K562 (cell line): Measurements from ENCODE around the gene DCST1. TPM values are rescaled to one million over a fixed set of nuclear protein-coding genes. Genes with fewer than 3 reads are reported as not detected.

Experiments used
- ADNP ChIP-seq: fragments of 200-800 bp; sonication (Bioruptor generic); IDR thresholded peaks from 2 replicates; pipeline ENCODE4 v1.6.1; 2016; ENCODE audit warnings: missing genetic modification characterization, missing compliant biosample characterization
- ARID2 ChIP-seq: fragments of 450-650 bp; IDR thresholded peaks from 2 replicates; pipeline ENCODE4 v1.6.1; 2017; ENCODE audit warnings: antibody characterized with exemption, mild to moderate bottlenecking
- BHLHE40 ChIP-seq: IDR thresholded peaks from 2 replicates; pipeline ENCODE4 v1.6.1; 2011; ENCODE audit warnings: low read length, improper control_type of control experiment
- BRD9 ChIP-seq: fragments of 450-650 bp; IDR thresholded peaks from 2 replicates; pipeline ENCODE4 v1.6.1; 2018; ENCODE audit warnings: low read depth; ENCODE audit not compliant: partially characterized antibody
- DDX20 ChIP-seq: fragments of 450-650 bp; IDR thresholded peaks from 2 replicates; pipeline ENCODE4 v1.6.1; 2016; ENCODE audit warnings: missing genetic modification characterization, low read depth, mild to moderate bottlenecking, missing compliant biosample characterization, moderate library complexity
- FOS ChIP-seq: IDR thresholded peaks from 3 replicates; pipeline ENCODE4 v1.6.1; 2011; ENCODE audit not compliant: insufficient read length; ENCODE audit errors: extremely low read depth
- FOXA1 ChIP-seq: fragments of 450-650 bp; IDR thresholded peaks from 2 replicates; pipeline ENCODE4 v1.6.1; 2016; ENCODE audit warnings: mild to moderate bottlenecking, borderline replicate concordance
- GATA2 ChIP-seq: sonication (generic); formaldehyde crosslinking; IDR thresholded peaks from 2 replicates; pipeline ENCODE4 v1.4.0; 2020; ENCODE audit warnings: mild to moderate bottlenecking, missing genetic modification reagents
- MCM7 ChIP-seq, 2 experiments: fragments of 450-650 bp; IDR thresholded peaks; 2 replicates each; pipeline ENCODE4 v1.6.1; 2016 to 2018
- NUFIP1 ChIP-seq: fragments of 450-650 bp; IDR thresholded peaks from 2 replicates; pipeline ENCODE4 v1.6.1; 2018; ENCODE audit not compliant: partially characterized antibody
- PHF20 ChIP-seq: fragments of 450-650 bp; IDR thresholded peaks from 2 replicates; pipeline ENCODE4 v1.6.1; 2018; ENCODE audit not compliant: partially characterized antibody
- PTRF ChIP-seq: fragments of 450-650 bp; IDR thresholded peaks from 2 replicates; pipeline ENCODE4 v1.6.1; 2016; ENCODE audit warnings: mild to moderate bottlenecking, missing genetic modification characterization, missing compliant biosample characterization
- SAFB ChIP-seq: fragments of 200-400 bp; formaldehyde crosslinking; IDR thresholded peaks from 2 replicates; pipeline ENCODE4 v1.6.1; 2017; ENCODE audit warnings: low read depth, low read length, borderline replicate concordance
- SIRT6 ChIP-seq: IDR thresholded peaks from one replicate; pipeline ENCODE4 v1.6.1; 2012; ENCODE audit warnings: low read depth, mild to moderate bottlenecking, control low read depth, inconsistent platforms, low read length, moderate library complexity
- SP1 ChIP-seq: sonication (generic); formaldehyde crosslinking; IDR thresholded peaks from 2 replicates; pipeline ENCODE4 v1.8.1; 2022; ENCODE audit warnings: mild to moderate bottlenecking, missing genetic modification reagents
- SREBF2 ChIP-seq: sonication (generic); formaldehyde crosslinking; IDR thresholded peaks from 2 replicates; pipeline ENCODE4 v1.4.0; 2020; ENCODE audit warnings: mild to moderate bottlenecking, missing genetic modification reagents
- YBX1 ChIP-seq: fragments of 450-650 bp; IDR thresholded peaks from 2 replicates; pipeline ENCODE4 v1.7.1; 2016; ENCODE audit warnings: mild to moderate bottlenecking
- ZFP30 ChIP-seq: fragments of 250-450 bp; sonication (Bioruptor Pico); IDR thresholded peaks from 2 replicates; pipeline ENCODE4 v1.8.0; 2022; ENCODE audit warnings: moderate library complexity, mild to moderate bottlenecking, inconsistent platforms, borderline replicate concordance
- ZNF23 ChIP-seq: fragments of 250-450 bp; sonication (Bioruptor Pico); IDR thresholded peaks from 2 replicates; pipeline ENCODE4 v1.4.0; 2020; ENCODE audit warnings: mild to moderate bottlenecking
- ZNF239 ChIP-seq: fragments of 250-450 bp; sonication (Bioruptor Pico); IDR thresholded peaks from 2 replicates; pipeline ENCODE4 v1.4.0; 2020; ENCODE audit warnings: mild to moderate bottlenecking
- ZNF431 ChIP-seq: sonication (generic); formaldehyde crosslinking; IDR thresholded peaks from 2 replicates; pipeline ENCODE4 v1.8.0; 2022; ENCODE audit warnings: mild to moderate bottlenecking, missing genetic modification reagents
- ZNF561 ChIP-seq: fragments of 450-650 bp; formaldehyde crosslinking; conservative IDR thresholded peaks from 2 replicates; pipeline ENCODE4 v1.4.0; 2020; ENCODE audit warnings: mild to moderate bottlenecking, moderate library complexity
- ZNF766 ChIP-seq: fragments of 200-800 bp; sonication (Bioruptor generic); conservative IDR thresholded peaks from 2 replicates; pipeline ENCODE4 v1.6.1; 2016; ENCODE audit warnings: missing genetic modification characterization, missing compliant biosample characterization
- polyA plus RNA-seq, 8 experiments: library from polyadenylated mRNA; depleted of rRNA in 4 of 8; stranded (reverse) in 5 of 8; unstranded in 3 of 8; fragments of >200 nt; fragmentation: Nextera tagmentation in 2 of 8; fragmentation: Illumina TruSeq in 1 of 8; extraction: Ambion mirVana in 2 of 8; extraction: Trizol in 1 of 8; gene quantifications; 2 replicates each; pipeline versions ENCODE4 v1.2.1 to v1.2.3, GENCODE V29; 2011 to 2014; ENCODE audit warnings: inconsistent platforms in 1 of 8, missing spikeins in 1 of 8
- total RNA-seq, 7 experiments: library from RNA; depleted of rRNA in 6 of 7; stranded (reverse); fragments of >200 nt in 6 of 7; fragmentation: Illumina TruSeq in 2 of 7; extraction: Trizol in 2 of 7; gene quantifications; 2 replicates each; pipeline versions ENCODE4 v1.2.1 to v1.2.3, GENCODE V29; 2011 to 2021; ENCODE audit warnings: low replicate concordance in 1 of 7
- TF ChIP-seq, protein P1 (sequence below): fragments of 250-450 bp; sonication (Bioruptor Pico); IDR thresholded peaks from 2 replicates; pipeline ENCODE4 v1.5.0; 2020; ENCODE audit warnings: mild to moderate bottlenecking, borderline replicate concordance
- TF ChIP-seq, protein P2 (sequence below): sonication (generic); formaldehyde crosslinking; IDR thresholded peaks from 2 replicates; pipeline ENCODE4 v1.9.0; 2022; ENCODE audit warnings: mild to moderate bottlenecking, missing genetic modification reagents
- TF ChIP-seq, protein P3 (sequence below), 2 experiments: IDR thresholded peaks; 2 replicates each; pipeline ENCODE4 v1.6.1; 2012; ENCODE audit warnings: improper control_type of control experiment in 2 of 2, low read depth in 2 of 2, low read length in 2 of 2, borderline replicate concordance in 1 of 2

DCST1 gene
- total and polyA plus RNA-seq, 9 of the 15 experiments (the other 6 are each of a cell fraction or from before 2014, with no cell fraction given): not detected

DNA sequence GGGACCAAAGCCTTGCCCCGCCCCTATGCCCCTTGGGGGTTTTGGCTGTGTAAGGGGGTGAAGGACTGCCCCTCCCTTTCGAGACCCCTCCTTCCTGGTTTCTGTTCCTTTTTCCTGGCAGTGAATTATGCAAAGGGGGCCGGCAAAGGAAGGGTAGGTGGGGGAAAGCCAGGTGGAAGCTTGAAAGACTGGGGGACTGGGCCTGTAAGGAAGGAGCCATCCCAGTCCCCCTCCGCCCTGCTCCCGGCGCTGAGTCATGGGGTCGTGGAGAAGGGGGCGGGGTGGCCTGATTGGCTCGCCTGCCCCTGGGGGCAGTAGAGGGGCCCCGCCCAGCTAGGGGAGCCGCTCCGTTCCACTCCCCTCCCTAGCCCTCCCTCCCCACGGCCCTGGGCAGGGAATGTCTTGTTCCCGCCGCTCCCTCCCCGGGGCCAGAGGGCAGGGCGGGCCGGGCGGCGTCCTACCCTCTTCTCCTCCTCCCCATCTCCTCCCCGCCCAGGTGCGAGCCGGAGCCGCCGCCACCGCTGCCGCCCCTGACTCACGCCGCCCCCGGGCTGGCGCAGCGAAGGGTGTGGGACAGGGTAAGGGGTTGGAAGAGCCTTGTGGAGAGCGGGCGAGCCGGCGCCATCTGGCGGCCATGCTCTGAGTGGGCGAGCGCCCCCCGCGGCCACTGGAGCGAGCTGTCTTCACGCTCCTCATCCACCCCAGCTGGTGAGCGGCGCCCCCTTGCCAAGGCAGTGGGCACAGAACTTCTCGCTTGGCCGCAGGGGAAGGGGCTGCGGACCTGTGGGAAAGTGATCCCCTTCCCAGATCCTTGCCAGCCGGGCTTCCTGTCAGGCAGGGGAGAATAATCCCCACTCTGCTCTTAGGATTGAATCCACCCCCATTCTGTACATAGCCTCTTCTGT lies 16.3 kb upstream of the DCST1 start (continued):
- TF ChIP-seq ZNF431 (CRISPR knock-in tag) (peak; percentile 21; the same call in 1 of the 2 replicates), PHF20 (peak; percentile 14), BRD9 (no peak), DDX20 (tag) (no peak), NUFIP1 (no peak), ARID2 (peak; percentile 78), ADNP (no peak), SP1 (CRISPR knock-in tag) (peak; percentile 95), SAFB (peak; percentile 61; the same call in 1 of the 2 replicates), BHLHE40 (no peak), ZNF766 (CRISPR knock-in tag) (0 out of 2 replicates have a peak, but pooled peaks have one; percentile 53), PTRF (no peak), YBX1 (no peak), SREBF2 (no peak), FOS (no peak), ZNF23 (CRISPR knock-in tag) (no peak), MCM7 (IDR thresholded peaks at IDR 0.05) (no peak), GATA2 (no peak), FOXA1 (no peak), ZNF561 (0 out of 2 replicates have a peak, but pooled peaks have one; percentile 30), ZFP30 (CRISPR knock-in tag) (no peak), SIRT6 (no peak), ZNF239 (CRISPR knock-in tag) (no peak)
- TF ChIP-seq, protein P1, sequence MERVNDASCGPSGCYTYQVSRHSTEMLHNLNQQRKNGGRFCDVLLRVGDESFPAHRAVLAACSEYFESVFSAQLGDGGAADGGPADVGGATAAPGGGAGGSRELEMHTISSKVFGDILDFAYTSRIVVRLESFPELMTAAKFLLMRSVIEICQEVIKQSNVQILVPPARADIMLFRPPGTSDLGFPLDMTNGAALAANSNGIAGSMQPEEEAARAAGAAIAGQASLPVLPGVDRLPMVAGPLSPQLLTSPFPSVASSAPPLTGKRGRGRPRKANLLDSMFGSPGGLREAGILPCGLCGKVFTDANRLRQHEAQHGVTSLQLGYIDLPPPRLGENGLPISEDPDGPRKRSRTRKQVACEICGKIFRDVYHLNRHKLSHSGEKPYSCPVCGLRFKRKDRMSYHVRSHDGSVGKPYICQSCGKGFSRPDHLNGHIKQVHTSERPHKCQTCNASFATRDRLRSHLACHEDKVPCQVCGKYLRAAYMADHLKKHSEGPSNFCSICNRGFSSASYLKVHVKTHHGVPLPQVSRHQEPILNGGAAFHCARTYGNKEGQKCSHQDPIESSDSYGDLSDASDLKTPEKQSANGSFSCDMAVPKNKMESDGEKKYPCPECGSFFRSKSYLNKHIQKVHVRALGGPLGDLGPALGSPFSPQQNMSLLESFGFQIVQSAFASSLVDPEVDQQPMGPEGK (CRISPR knock-in tag): no peak
- TF ChIP-seq, protein P2, sequence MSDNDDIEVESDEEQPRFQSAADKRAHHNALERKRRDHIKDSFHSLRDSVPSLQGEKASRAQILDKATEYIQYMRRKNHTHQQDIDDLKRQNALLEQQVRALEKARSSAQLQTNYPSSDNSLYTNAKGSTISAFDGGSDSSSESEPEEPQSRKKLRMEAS (CRISPR knock-in tag): peak; percentile 79
- TF ChIP-seq, protein P3, sequence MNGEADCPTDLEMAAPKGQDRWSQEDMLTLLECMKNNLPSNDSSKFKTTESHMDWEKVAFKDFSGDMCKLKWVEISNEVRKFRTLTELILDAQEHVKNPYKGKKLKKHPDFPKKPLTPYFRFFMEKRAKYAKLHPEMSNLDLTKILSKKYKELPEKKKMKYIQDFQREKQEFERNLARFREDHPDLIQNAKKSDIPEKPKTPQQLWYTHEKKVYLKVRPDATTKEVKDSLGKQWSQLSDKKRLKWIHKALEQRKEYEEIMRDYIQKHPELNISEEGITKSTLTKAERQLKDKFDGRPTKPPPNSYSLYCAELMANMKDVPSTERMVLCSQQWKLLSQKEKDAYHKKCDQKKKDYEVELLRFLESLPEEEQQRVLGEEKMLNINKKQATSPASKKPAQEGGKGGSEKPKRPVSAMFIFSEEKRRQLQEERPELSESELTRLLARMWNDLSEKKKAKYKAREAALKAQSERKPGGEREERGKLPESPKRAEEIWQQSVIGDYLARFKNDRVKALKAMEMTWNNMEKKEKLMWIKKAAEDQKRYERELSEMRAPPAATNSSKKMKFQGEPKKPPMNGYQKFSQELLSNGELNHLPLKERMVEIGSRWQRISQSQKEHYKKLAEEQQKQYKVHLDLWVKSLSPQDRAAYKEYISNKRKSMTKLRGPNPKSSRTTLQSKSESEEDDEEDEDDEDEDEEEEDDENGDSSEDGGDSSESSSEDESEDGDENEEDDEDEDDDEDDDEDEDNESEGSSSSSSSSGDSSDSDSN (IDR thresholded peaks at IDR 0.05; ENCODE audit: borderline replicate concordance in 1 of 2, low read depth in 2 of 2, low read length in 2 of 2): peak; percentile 58 to 95; a peak in 2 of 4 replicates
